ENCODE data around the gene GBP3. TPM values are rescaled to one million over a fixed set of nuclear protein-coding genes. Genes with fewer than 3 reads are reported as not detected.
A peak's percentile ranks its signal among the peaks of the same experiment; 100 is the strongest.

Gene GBP3
- polyA plus RNA-seq, 2 of the 4 experiments (the other 2 are of a cell fraction) = 0.98 to 1.9 TPM

- peak; percentile 78 to 85; a peak in 5 of 6 replicates for ATAC-seq
- Histone ChIP-seq H3K4me3 (no peak overlapping the region), H3K4me1 (peaks cover 19% of the 10 kb centered on the region), H3K9me3 (no peaks in the 10 kb centered on the region), H3K4me2 (peak overlapping the region; percentile 65; the same call in 2 of the 3 replicates), H3K27ac (peak overlapping the region in 1 of 2 experiments; percentile 62; a peak in 2 of 6 replicates)
- peak; percentile 7 to 31 for DNase-seq (ENCODE audit: low read depth in 1 of 2, low spot score in 1 of 2)
- FAIRE-seq = no peak
- POLR2A ChIA-PET = no interaction called here
- TF ChIP-seq MYC (IDR thresholded peaks at IDR 0.05; ENCODE audit: borderline replicate concordance, low read length) = no peak
- TF ChIP-seq GATA3 (IDR thresholded peaks at IDR 0.05; ENCODE audit: borderline replicate concordance) = no peak
- no peak for TF ChIP-seq ZNF302 (CRISPR knock-in tag; IDR thresholded peaks at IDR 0.05)
- no peak for TF ChIP-seq ELK1 (IDR thresholded peaks at IDR 0.05; ENCODE audit: low read depth, low read length)
- TF ChIP-seq ZSCAN20 (CRISPR knock-in tag; IDR thresholded peaks at IDR 0.05) = no peak
- no peak for TF ChIP-seq NPAS2 (CRISPR knock-in tag; IDR thresholded peaks at IDR 0.05; ENCODE audit: borderline replicate concordance)
- TF ChIP-seq HES2 (IDR thresholded peaks at IDR 0.05) = no peak
- TF ChIP-seq MAZ (IDR thresholded peaks at IDR 0.05; ENCODE audit: borderline replicate concordance, low read depth, low read length) = no peak
- CTCF ChIA-PET = interaction anchor here (1.2 to 3.3 kb wide), 8 partner anchors 11 to 472 kb away, joined by 3 to 18 read pairs (median 6); no protein-coding TSS in a partner anchor
- WGBS (ENCODE audit: missing lambda C conversion rate) = 29% methylated on average over 1 of the region's 1 CpG
Measured at GRCh38 chr1:88985032-88985431, 37.6 kb downstream of the GBP3 start.

GRCh38 chr1:88984569-88984968, 38.1 kb downstream of the GBP3 start:
- Histone ChIP-seq H3K4me3 (no peak overlapping the region), H3K27ac (no peak overlapping the region), H3K4me2 (peak overlapping the region; percentile 65; the same call in 2 of the 3 replicates), H3K4me1 (peaks cover 19% of the 10 kb centered on the region), H3K9me3 (no peaks in the 10 kb centered on the region)
- POLR2A ChIA-PET = no interaction called here
- 83% methylated on average over 1 of the region's 1 CpG for WGBS (ENCODE audit: missing lambda C conversion rate)
- CTCF ChIA-PET = interaction anchor here (0.8 to 3.3 kb wide), 14 partner anchors 10 to 655 kb away, joined by 3 to 18 read pairs (median 4); no protein-coding TSS in a partner anchor
- no peak for DNase-seq (ENCODE audit: low read depth in 1 of 2, low spot score in 1 of 2)
- ATAC-seq = peak in 1 of 2 experiments; percentile 35; a peak in 3 of 6 replicates
- FAIRE-seq = no peak
- TF ChIP-seq FOSB (CRISPR knock-in tag; IDR thresholded peaks at IDR 0.05) (no peak), CTCF (IDR thresholded peaks at IDR 0.05) (no peak), HES2 (IDR thresholded peaks at IDR 0.05) (no peak), NPAS2 (CRISPR knock-in tag; IDR thresholded peaks at IDR 0.05; ENCODE audit: borderline replicate concordance) (no peak), HDAC2 (IDR thresholded peaks at IDR 0.05) (no peak), E2F6 (IDR thresholded peaks at IDR 0.05; ENCODE audit: borderline replicate concordance, low read depth) (no peak), RFX5 (IDR thresholded peaks at IDR 0.05) (no peak), RCOR1 (IDR thresholded peaks at IDR 0.05; ENCODE audit: low read depth, low read length) (no peak), BCL3 (IDR thresholded peaks at IDR 0.05) (no peak), RARB (CRISPR knock-in tag; IDR thresholded peaks at IDR 0.05) (no peak), SREBF2 (IDR thresholded peaks at IDR 0.05) (no peak), ZFP36 (IDR thresholded peaks at IDR 0.05; ENCODE audit: borderline replicate concordance, partially characterized antibody) (no peak), TFCP2L1 (CRISPR knock-in tag; IDR thresholded peaks at IDR 0.05) (no peak)
